Fibroblast of pulmonary artery (primary cell): ENCODE data around the gene POU5F2.
A peak's percentile ranks its signal among the peaks of the same experiment; 100 is the strongest.

ENCODE experiments used
- DNase-seq: peaks from one replicate; pipeline ENCODE4 v3.0.0-alpha.2; 2010; ENCODE audit warnings: low read depth
- H3K4me3 ChIP-seq: replicated peaks from 2 replicates; pipeline ENCODE4 v1.5.1; 2011; ENCODE audit warnings: low read depth, mild to moderate bottlenecking, control low read depth, low read length, moderate library complexity
- CTCF ChIP-seq: IDR thresholded peaks from 2 replicates; pipeline ENCODE4 v1.5.1; 2011; ENCODE audit warnings: mild to moderate bottlenecking, control low read depth, low read length, inconsistent platforms; ENCODE audit errors: missing control alignments

POU5F2 gene

DNA sequence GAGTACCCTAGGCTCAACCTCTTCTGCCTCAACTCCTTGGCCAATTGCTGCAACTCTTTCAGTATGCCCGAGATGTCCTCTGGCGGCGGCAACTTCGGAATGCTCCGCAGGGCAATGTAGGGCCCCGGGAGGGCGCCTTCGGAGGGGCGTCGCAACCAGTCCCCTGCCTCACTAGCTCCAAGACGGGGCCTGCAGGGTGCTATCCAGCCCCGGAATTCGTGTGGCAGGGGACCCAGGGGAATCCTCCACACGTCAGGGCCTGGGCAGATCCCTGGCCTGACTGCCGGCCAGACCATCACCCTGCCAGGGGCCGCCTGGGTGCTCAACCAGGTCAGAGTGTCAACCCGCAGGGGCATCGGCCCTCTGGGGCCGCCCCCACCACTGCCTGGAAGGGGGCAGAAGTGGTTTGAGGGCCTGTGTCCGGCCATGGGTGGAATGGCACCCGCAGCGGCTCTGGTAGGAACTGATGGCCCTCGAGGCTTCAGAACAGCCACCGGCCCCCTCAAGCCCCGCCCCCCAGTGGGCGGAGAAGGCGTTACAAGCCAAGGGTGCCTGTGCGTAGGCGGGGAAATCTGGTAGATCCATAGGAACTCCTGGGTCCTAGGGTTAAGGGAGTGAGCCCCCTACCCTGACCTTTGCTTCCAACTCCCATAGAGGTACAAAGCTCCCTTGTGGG, at the start of gene POU5F2:
Gene POU5F2 (minus strand): TSS at position 465 of the 676 bp plus-strand sequence. CDS start 37 bp downstream, at position 428.
- H3K4me3 ChIP-seq: no peak within 1 kb of the TSS
- no peak for DNase-seq
- no peak for TF ChIP-seq CTCF

- peak; percentile 60 for DNase-seq
- TF ChIP-seq CTCF: no peak
Measured at GRCh38 chr5:93790401-93790800, 49.0 kb upstream of the POU5F2 start.

GRCh38 chr5:93789173-93790067, 48.0 kb upstream of the POU5F2 start:
- DNase-seq: peak; percentile 46
- TF ChIP-seq CTCF: peak; percentile 3
- no peak overlapping the region for H3K4me3 ChIP-seq

More at GRCh38 chr5:93790401-93790800, 49.0 kb upstream of the POU5F2 start:
- H3K4me3 ChIP-seq: no peak overlapping the region

DNA sequence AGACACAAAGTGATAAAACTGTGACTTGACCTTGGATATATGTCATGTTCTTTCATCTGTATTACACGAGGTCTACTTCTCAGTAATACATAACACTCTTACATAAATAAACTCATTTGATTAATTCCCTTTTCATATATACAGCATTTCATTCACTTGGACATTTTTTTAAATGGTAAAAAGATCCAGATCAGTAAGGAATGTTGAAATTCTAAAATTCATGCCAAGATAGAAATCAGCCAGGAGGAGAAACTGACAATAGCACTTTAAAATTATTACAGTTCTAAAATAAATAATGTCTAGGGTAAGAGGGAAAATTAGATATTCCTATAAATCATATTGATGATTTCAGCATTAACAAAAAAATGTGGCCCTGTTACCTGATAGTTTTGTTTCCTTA, 46.2 kb upstream of the POU5F2 start:
- no peak for TF ChIP-seq CTCF
- H3K4me3 ChIP-seq: no peak overlapping the region
- no peak for DNase-seq

- no peak for TF ChIP-seq CTCF
- no peak for DNase-seq
Measured at GRCh38 chr5:93785475-93785874, 44.1 kb upstream of the POU5F2 start.

DNA sequence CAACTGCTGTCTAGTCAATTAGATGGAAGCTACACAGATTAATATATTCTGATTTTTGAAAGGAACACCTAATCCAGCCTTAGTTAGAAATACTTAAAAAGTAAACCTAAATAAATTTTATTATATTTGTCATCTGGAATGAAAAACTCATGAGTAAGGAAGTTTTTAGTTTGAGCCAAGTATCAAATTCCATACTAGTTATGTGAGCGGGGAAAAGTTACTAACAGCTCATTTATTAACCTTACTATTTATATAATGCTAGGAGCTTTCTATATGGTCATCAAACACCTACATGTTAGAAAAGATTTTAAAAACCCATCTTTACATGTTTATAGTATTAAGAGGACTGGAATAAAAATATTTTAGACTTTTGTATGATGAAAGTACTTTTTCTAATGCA, 41.6 kb upstream of the POU5F2 start:
- no peak overlapping the region for H3K4me3 ChIP-seq
- no peak for DNase-seq

More at GRCh38 chr5:93785475-93785874, 44.1 kb upstream of the POU5F2 start:
- no peak overlapping the region for H3K4me3 ChIP-seq

More for the DNA sequence above, 41.6 kb upstream of the POU5F2 start:
- no peak for TF ChIP-seq CTCF
